H1 (cell line): ENCODE data around the gene PCDHGB5. TPM values are rescaled to one million over a fixed set of nuclear protein-coding genes. Genes with fewer than 3 reads are reported as not detected.
A peak's percentile ranks its signal among the peaks of the same experiment; 100 is the strongest.

ENCODE experiments used
- ATF3 ChIP-seq: IDR thresholded peaks from 2 replicates; pipeline ENCODE4 v1.6.1; 2011; ENCODE audit warnings: low read depth, mild to moderate bottlenecking, low read length; ENCODE audit not compliant: insufficient read depth
- CHD7 ChIP-seq: fragments of 300-600 bp; sonication (generic); IDR thresholded peaks from 2 replicates; pipeline ENCODE4 v1.7.1; 2012; ENCODE audit warnings: low read length, moderate library complexity, mild to moderate bottlenecking, inconsistent platforms; ENCODE audit not compliant: insufficient replicate concordance
- KDM1A ChIP-seq: fragments of 200-600, 300-600 bp; sonication (generic); IDR thresholded peaks from 2 replicates; pipeline ENCODE4 v1.7.1; 2016; ENCODE audit warnings: mild to moderate bottlenecking, low read length, borderline replicate concordance
- KDM4A ChIP-seq: IDR thresholded peaks from one replicate; pipeline ENCODE4 v1.7.1; 2012; ENCODE audit warnings: low read depth, mild to moderate bottlenecking, moderate library complexity, low read length, inconsistent platforms; ENCODE audit not compliant: severe bottlenecking
- RAD21 ChIP-seq, 2 experiments: IDR thresholded peaks in 1 of 2; conservative IDR thresholded peaks in 1 of 2; 2 replicates each; pipeline ENCODE4 v1.6.1; 2011; ENCODE audit warnings: low read depth in 2 of 2, low read length in 2 of 2, improper control_type of control experiment in 1 of 2, inconsistent platforms in 1 of 2, mild to moderate bottlenecking in 1 of 2, moderate library complexity in 1 of 2
- SIRT6 ChIP-seq: IDR thresholded peaks from one replicate; pipeline ENCODE4 v1.7.1; 2012; ENCODE audit warnings: low read length, inconsistent platforms
- SP1 ChIP-seq: IDR thresholded peaks from 2 replicates; pipeline ENCODE4 v1.6.1; 2011; ENCODE audit warnings: low read depth, low read length
- SRF ChIP-seq: IDR thresholded peaks from 2 replicates; pipeline ENCODE4 v1.6.1; 2011; ENCODE audit warnings: mild to moderate bottlenecking, low read depth, low read length, moderate library complexity
- TCF12 ChIP-seq: IDR thresholded peaks from 2 replicates; pipeline ENCODE4 v1.6.1; 2011; ENCODE audit warnings: low read depth, mild to moderate bottlenecking, low read length
- polyA plus RNA-seq, 7 experiments: library from polyadenylated mRNA; depleted of rRNA in 3 of 7; stranded (reverse) in 5 of 7; unstranded in 2 of 7; fragments of >200 nt in 5 of 7; fragments of 200-250 nt in 2 of 7; gene quantifications; 1 replicate in 5 of 7; 2 replicates in 1 of 7; 4 replicates in 1 of 7; pipeline versions ENCODE4 v1.2.1 to v1.2.3, GENCODE V29; 2011 to 2013; ENCODE audit warnings: missing spikeins in 2 of 7, mixed read lengths in 2 of 7
- total RNA-seq: library from RNA; stranded (reverse); fragmentation: NEBNext Ultra II Directional; extraction: Animal tissue kit (Norgen Biotek cat#: 25700); gene quantifications from 2 replicates; pipeline ENCODE4 v1.2.1, GENCODE V29; 2021

Gene PCDHGB5
- total and polyA plus RNA-seq, 2 of the 8 experiments (the other 6 are each of a cell fraction or from before 2014, with no cell fraction given) = 1.1 to 2.6 TPM

- no peak for TF ChIP-seq CHD7
- no peak for TF ChIP-seq SP1
- peak; percentile 43 to 50; a peak in 3 of 4 replicates for TF ChIP-seq RAD21 (IDR thresholded peaks at IDR 0.05 in 1 of 2, conservative IDR thresholded peaks at IDR 0.05 in 1 of 2; ENCODE audit: low read depth in 2 of 2, low read length in 2 of 2)
- TF ChIP-seq KDM1A = no peak
- no peak for TF ChIP-seq SRF
- no peak for TF ChIP-seq ATF3
- TF ChIP-seq KDM4A = no peak
- TF ChIP-seq SIRT6 = no peak
- no peak for TF ChIP-seq TCF12
Observed at GRCh38 chr5:141369994-141370848, 27.5 kb upstream of the PCDHGB5 start, which contains the start of gene PCDHGB3 (continued).
